Measurements from ENCODE around the gene AP2A2. TPM values are rescaled to one million over a fixed set of nuclear protein-coding genes. Genes with fewer than 3 reads are reported as not detected.

The AP2A2 gene
- total RNA-seq, 1 donor from 2014 or later: 48.5 TPM

- no peak overlapping the region for H3K4me3 ChIP-seq (ENCODE audit: low read depth, low read length)
- no peak for DNase-seq (ENCODE audit: low read depth)
- TF ChIP-seq CTCF (conservative IDR thresholded peaks at IDR 0.05; ENCODE audit: low read depth, low read length): no peak
Observed at GRCh38 chr11:1047595-1048156, 122.0 kb downstream of the AP2A2 start.

GRCh38 chr11:1048375-1049070, 122.9 kb downstream of the AP2A2 start:
- H3K4me3 ChIP-seq (ENCODE audit: low read depth, low read length): no peak overlapping the region
- DNase-seq (ENCODE audit: low read depth): no peak
- no peak for TF ChIP-seq CTCF (conservative IDR thresholded peaks at IDR 0.05; ENCODE audit: low read depth, low read length)

- TF ChIP-seq CTCF (conservative IDR thresholded peaks at IDR 0.05; ENCODE audit: low read depth, low read length): no peak
- no peak overlapping the region for H3K4me3 ChIP-seq (ENCODE audit: low read depth, low read length)
- DNase-seq (ENCODE audit: low read depth): no peak
Observed at GRCh38 chr11:1049071-1049405, 123.4 kb downstream of the AP2A2 start.

GRCh38 chr11:1049431-1049891, 123.8 kb downstream of the AP2A2 start:
- H3K4me3 ChIP-seq (ENCODE audit: low read depth, low read length): no peak overlapping the region
- TF ChIP-seq CTCF (conservative IDR thresholded peaks at IDR 0.05; ENCODE audit: low read depth, low read length): no peak
- no peak for DNase-seq (ENCODE audit: low read depth)

- no peak for DNase-seq (ENCODE audit: low read depth)
- TF ChIP-seq CTCF (conservative IDR thresholded peaks at IDR 0.05; ENCODE audit: low read depth, low read length): no peak
- H3K4me3 ChIP-seq (ENCODE audit: low read depth, low read length): no peak overlapping the region
Observed at GRCh38 chr11:1049911-1050580, 124.4 kb downstream of the AP2A2 start.

GRCh38 chr11:1050581-1051355, 125.1 kb downstream of the AP2A2 start:
- H3K4me3 ChIP-seq (ENCODE audit: low read depth, low read length): no peak overlapping the region
- TF ChIP-seq CTCF (conservative IDR thresholded peaks at IDR 0.05; ENCODE audit: low read depth, low read length): peak; percentile 87
- no peak for DNase-seq (ENCODE audit: low read depth)

All from epithelial cell of proximal tubule (primary cell).